Osteoblast (primary cell): ENCODE results near the gene NOXA1. TPM values are rescaled to one million over a fixed set of nuclear protein-coding genes. Genes with fewer than 3 reads are reported as not detected.

ENCODE experiments used
- DNase-seq: peaks from one replicate; pipeline ENCODE4 v3.0.0; 2011; ENCODE audit warnings: low spot score, mixed read lengths; ENCODE audit not compliant: insufficient read length; ENCODE audit errors: missing footprints
- H2AFZ ChIP-seq: 2 replicates; pipeline ENCODE4 v1.6.0; 2011; ENCODE audit warnings: mild to moderate bottlenecking, low read length
- H3K27ac ChIP-seq: 2 replicates; pipeline ENCODE4 v1.5.1; 2011; ENCODE audit warnings: mild to moderate bottlenecking, low read depth, low read length, moderate library complexity
- H3K27me3 ChIP-seq: 2 replicates; pipeline ENCODE4 v1.6.0; 2012; ENCODE audit warnings: mild to moderate bottlenecking, control low read depth, inconsistent platforms, low read length, moderate library complexity; ENCODE audit not compliant: insufficient read depth
- H3K36me3 ChIP-seq: 2 replicates; pipeline ENCODE4 v1.5.1; 2011; ENCODE audit warnings: mild to moderate bottlenecking, low read length, control low read depth, moderate library complexity; ENCODE audit not compliant: insufficient read depth
- H3K4me1 ChIP-seq: 2 replicates; pipeline ENCODE4 v1.5.1; 2011; ENCODE audit warnings: mild to moderate bottlenecking, low read length, control low read depth, moderate library complexity; ENCODE audit not compliant: insufficient read depth
- H3K4me2 ChIP-seq: 2 replicates; pipeline ENCODE4 v1.6.0; 2011; ENCODE audit warnings: mild to moderate bottlenecking, low read length; ENCODE audit not compliant: insufficient read depth
- H3K4me3 ChIP-seq: fragments of 200-600 bp; sonication (generic); 3 replicates; pipeline ENCODE4 v1.5.1; 2012; ENCODE audit warnings: mild to moderate bottlenecking, low read length, inconsistent platforms; ENCODE audit not compliant: insufficient read depth
- H3K79me2 ChIP-seq: 2 replicates; pipeline ENCODE4 v1.6.0; 2012; ENCODE audit warnings: mild to moderate bottlenecking, low read length, control low read depth, inconsistent platforms; ENCODE audit not compliant: insufficient read depth
- H3K9me3 ChIP-seq: 2 replicates; pipeline ENCODE4 v1.5.1; 2011; ENCODE audit warnings: low read depth, low read length, control low read depth
- H4K20me1 ChIP-seq: 2 replicates; pipeline ENCODE4 v1.6.0; 2012; ENCODE audit warnings: mild to moderate bottlenecking, low read length, control low read depth; ENCODE audit not compliant: insufficient read depth
- total RNA-seq: library from RNA; depleted of rRNA; stranded (reverse); fragments of >200 nt; gene quantifications from 2 replicates; pipeline ENCODE4 v1.2.3, GENCODE V29; 2012
- TF ChIP-seq, protein P1 (sequence below): IDR thresholded peaks from 2 replicates; pipeline ENCODE4 v1.5.1; 2011; ENCODE audit warnings: mild to moderate bottlenecking, low read depth, low read length, moderate library complexity; ENCODE audit errors: extremely low read depth

The NOXA1 gene
- total RNA-seq, 1 donor: 0.36 TPM

DNA sequence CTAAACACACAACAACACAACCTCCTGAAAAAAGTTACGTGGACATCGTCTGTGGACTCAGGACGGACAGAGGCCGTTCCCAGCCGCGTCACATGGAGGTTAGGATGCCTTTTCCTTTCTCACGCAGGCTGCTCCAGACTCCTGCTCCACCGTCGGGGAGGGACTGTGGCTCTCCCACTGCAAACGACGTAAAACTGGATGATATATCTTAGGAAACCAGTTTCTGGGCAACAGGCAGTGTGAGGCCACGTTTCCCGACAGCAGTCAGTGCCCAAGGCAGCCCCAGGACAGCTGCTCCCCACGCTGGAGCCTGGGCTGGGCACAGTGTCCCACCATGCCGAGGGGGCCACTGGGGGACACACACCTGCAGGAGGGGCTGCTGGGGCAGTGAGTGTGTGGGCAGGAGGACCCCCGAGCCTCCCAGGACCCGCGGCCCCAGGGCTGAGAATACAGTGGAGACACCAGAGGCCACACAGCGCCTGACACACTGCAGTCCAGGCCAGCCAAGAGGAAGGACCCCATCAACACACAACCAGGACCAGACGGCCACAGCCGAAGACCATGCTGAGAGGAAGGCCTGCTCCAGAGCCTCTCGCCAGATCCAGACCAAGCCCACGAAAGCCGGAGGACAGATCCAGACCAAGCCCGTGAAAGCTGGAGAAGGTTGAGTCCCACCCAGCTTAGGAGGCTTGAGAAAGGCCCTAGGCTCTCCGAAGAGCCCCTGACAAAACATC, 26.4 kb upstream of the NOXA1 start:
- H2AFZ ChIP-seq: no peak overlapping the region
- H3K4me3 ChIP-seq: no peak overlapping the region
- H3K36me3 ChIP-seq: no peaks in the 10 kb centered on the region
- H3K4me1 ChIP-seq: peaks cover 2% of the 10 kb centered on the region
- H3K27me3 ChIP-seq: no peaks in the 10 kb centered on the region
- no peak overlapping the region for H3K4me2 ChIP-seq
- no peaks in the 10 kb centered on the region for H3K79me2 ChIP-seq
- peaks cover 9% of the 10 kb centered on the region for H4K20me1 ChIP-seq
- no peak overlapping the region for H3K27ac ChIP-seq
- peak; percentile 72 for DNase-seq
- TF ChIP-seq, protein P1, sequence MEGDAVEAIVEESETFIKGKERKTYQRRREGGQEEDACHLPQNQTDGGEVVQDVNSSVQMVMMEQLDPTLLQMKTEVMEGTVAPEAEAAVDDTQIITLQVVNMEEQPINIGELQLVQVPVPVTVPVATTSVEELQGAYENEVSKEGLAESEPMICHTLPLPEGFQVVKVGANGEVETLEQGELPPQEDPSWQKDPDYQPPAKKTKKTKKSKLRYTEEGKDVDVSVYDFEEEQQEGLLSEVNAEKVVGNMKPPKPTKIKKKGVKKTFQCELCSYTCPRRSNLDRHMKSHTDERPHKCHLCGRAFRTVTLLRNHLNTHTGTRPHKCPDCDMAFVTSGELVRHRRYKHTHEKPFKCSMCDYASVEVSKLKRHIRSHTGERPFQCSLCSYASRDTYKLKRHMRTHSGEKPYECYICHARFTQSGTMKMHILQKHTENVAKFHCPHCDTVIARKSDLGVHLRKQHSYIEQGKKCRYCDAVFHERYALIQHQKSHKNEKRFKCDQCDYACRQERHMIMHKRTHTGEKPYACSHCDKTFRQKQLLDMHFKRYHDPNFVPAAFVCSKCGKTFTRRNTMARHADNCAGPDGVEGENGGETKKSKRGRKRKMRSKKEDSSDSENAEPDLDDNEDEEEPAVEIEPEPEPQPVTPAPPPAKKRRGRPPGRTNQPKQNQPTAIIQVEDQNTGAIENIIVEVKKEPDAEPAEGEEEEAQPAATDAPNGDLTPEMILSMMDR: no peak
- H3K9me3 ChIP-seq: no peaks in the 10 kb centered on the region

DNA sequence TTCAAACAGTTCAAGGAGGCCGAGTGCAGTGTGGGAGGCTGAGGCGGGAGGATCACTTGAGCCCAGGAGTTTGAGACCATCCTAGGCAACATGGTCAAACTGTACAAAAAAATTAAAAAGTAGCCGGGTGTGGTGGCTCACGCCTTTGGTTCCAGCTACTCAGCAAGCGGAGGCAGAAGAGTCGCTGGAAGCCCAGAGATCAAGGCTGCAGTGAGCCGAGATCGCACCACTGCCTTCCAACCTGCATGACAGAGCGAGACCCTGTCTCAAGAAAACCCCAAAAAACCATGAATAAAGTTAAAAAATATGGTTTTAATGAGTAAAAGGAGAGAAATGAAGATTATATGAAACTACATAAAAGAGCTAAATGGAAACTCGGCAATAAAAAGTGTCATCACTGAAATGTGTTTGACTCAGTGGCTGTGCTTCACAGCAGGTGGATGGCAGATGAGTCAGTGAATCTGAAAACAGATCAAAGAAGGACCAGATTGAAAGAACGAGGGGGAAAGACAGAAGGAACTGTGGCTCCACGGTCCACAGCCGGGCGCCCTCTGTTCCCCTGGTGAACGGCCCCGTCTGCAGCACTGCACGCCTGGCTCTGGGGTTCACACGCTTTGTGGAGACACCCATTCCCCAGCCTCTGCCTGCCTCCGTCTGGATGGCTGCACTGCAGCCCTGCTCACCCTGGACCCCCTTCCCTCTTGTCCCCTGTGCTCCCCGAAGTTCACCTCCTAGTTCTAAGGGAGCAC, 25.3 kb upstream of the NOXA1 start:
- Histone ChIP-seq H4K20me1 (peaks cover 9% of the 10 kb centered on the region), H3K4me2 (no peak overlapping the region), H3K4me3 (no peak overlapping the region), H3K36me3 (no peaks in the 10 kb centered on the region), H3K27me3 (no peaks in the 10 kb centered on the region), H3K4me1 (peaks cover 2% of the 10 kb centered on the region), H3K79me2 (no peaks in the 10 kb centered on the region), H2AFZ (no peak overlapping the region), H3K9me3 (no peaks in the 10 kb centered on the region), H3K27ac (no peak overlapping the region)
- no peak for DNase-seq
- TF ChIP-seq, protein P1: no peak

DNA sequence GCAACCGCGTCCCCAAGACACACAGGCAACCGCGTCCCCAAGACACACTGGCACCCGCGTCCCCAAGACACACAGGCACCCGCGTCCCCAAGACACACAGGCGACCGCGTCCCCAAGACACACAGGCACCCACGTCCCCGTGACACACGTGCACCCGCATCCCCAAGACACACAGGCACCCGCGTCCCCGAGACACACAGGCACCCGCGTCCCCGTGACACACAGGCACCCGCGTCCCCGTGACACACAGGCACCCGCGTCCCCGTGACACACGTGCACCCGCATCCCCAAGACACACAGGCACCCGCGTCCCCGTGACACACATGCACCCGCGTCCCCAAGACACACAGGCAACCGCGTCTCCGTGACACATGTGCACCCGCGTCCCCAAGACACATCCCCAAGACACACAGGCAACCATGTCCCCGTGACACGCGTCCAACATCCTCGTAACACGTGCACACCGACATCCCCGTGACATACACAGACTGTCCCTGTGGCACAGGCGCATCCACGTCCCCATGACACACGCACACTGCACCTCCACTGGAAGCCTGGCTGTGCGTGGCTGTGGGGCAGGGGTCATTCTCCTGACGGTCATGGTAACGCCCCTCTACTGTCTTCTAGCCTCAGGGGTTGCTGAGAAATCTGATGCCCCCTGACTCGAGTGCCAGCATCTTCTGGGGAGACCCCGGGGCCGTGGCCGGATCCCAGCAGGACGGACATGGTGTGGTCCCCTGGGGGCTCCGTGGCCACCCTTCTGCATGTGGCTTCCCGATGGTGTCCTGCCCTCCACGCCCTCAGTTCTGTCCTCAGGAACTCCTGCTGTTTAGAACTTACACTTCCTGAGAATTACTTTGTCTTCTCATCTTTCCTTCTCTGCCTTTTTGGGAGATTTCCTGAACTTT, 24.4 kb upstream of the NOXA1 start:
- no peak overlapping the region for H3K4me3 ChIP-seq
- H2AFZ ChIP-seq: no peak overlapping the region
- H3K79me2 ChIP-seq: no peaks in the 10 kb centered on the region
- H3K27ac ChIP-seq: no peak overlapping the region
- H3K27me3 ChIP-seq: no peaks in the 10 kb centered on the region
- DNase-seq: no peak
- no peak overlapping the region for H3K4me2 ChIP-seq
- TF ChIP-seq, protein P1: no peak
- no peaks in the 10 kb centered on the region for H3K36me3 ChIP-seq
- peaks cover 11% of the 10 kb centered on the region for H4K20me1 ChIP-seq
- peaks cover 2% of the 10 kb centered on the region for H3K4me1 ChIP-seq
- no peaks in the 10 kb centered on the region for H3K9me3 ChIP-seq
